Measurements from ENCODE around the gene POLRMT. TPM values are rescaled to one million over a fixed set of nuclear protein-coding genes. Genes with fewer than 3 reads are reported as not detected.

The POLRMT gene
- total RNA-seq, 1 donor from 2014 or later: 37.3 TPM

DNA sequence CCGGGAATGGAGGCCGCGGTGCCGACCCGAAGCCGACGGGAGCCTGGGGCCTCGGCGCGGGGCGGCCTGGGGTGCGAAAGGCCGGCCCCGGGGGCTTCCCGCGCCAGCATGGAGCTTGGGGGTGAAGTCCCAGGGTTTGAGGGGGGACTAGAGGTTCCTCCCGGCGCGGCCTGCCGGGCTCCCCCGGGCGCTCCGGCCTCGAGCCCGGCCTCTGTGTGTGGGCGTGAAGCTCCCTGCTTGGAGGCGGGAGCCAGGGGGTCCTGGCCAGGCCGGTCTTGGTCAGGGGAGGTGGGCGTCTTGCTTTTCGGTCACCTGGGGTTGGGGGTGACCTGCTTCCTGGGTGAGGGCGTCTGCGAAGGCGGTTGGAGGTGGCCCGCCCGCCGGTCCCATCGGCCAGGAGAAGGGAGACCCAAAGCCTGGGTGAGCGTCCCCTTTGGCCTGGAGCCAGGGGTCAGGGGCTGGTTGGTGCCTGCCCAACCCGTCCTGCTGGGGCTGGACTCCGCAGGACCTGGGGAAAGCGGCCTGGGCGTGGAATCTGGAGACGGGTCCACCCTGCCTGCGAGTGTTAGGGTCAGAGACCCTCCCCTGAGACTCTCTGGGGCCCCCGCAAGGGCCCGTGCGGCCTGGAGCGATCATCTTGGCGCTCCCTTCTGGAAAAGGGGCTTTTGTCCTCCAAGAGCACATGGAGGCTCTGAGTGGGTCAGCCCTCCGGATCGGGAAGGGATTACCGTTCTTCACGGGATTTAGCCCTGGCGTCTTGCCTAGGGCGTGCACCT is 60.4 kb downstream of the POLRMT start:
- DNase-seq (ENCODE audit: low spot score): no peak
- intact Hi-C loops (cut with DNase I): loop anchor here (5.0 kb wide), 2 partner anchors 41 to 89 kb away; partner anchors contain the start of genes CDC34 and RNF126

DNA sequence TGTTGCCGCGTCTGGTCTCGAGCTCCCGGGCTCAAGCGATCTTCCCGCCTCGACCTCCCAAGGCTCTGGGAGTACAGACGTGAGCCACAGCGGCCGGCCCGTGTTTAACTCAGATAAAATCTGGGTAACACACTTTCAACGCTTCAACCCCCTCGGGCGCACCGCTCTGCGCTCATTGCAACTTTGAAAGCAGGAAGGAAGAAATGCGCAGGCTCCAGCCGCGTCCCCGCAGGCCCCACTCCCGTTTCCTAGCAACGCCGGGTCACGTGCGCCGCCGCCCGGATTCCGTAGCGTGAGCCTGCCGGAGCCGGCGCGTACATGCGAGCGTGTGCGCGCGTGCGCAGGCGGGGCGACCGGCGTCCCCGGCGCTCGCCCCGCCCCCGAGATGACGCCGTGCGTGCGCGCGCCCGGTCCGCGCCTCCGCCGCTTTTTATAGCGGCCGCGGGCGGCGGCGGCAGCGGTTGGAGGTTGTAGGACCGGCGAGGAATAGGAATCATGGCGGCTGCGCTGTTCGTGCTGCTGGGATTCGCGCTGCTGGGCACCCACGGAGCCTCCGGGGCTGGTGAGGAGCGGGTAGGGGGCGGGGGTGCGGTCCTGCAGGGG is 61.1 kb downstream of the POLRMT start, which contains the start of gene BSG:
BSG (plus strand) TSS at position 457 of the 603 bp plus-strand sequence; CDS start at position 496, 39 bp downstream.
- intact Hi-C loops (cut with DNase I): loop anchor here (5.0 kb wide), 2 partner anchors 40 to 90 kb away; partner anchors contain the start of genes CDC34 and RNF126
- peak; percentile 99 for DNase-seq (ENCODE audit: low spot score)

DNA sequence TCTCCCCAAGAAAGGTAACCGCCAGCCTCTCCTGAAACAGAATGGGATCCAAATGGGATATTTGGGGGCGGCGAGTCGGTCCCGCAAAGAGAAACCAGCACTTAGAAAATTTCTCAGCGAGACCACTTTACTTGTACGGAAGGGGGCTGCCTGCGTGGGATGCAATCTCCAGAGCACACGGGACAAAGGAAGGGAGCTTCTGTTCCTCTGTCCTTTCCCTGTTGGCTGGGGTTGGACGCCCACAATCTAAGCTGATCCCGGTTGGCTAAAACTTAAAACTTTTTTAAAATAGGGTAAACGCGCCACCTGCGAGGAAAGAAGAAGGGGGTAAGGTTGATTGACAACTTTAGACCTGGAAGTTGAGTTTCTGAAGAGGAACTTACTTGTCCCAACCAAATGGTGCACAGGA is 61.8 kb downstream of the POLRMT start:
- intact Hi-C loops (cut with DNase I): loop anchor here (5.0 kb wide), 2 partner anchors 39 to 91 kb away; partner anchors contain the start of genes CDC34 and RNF126
- no peak for DNase-seq (ENCODE audit: low spot score)

DNA sequence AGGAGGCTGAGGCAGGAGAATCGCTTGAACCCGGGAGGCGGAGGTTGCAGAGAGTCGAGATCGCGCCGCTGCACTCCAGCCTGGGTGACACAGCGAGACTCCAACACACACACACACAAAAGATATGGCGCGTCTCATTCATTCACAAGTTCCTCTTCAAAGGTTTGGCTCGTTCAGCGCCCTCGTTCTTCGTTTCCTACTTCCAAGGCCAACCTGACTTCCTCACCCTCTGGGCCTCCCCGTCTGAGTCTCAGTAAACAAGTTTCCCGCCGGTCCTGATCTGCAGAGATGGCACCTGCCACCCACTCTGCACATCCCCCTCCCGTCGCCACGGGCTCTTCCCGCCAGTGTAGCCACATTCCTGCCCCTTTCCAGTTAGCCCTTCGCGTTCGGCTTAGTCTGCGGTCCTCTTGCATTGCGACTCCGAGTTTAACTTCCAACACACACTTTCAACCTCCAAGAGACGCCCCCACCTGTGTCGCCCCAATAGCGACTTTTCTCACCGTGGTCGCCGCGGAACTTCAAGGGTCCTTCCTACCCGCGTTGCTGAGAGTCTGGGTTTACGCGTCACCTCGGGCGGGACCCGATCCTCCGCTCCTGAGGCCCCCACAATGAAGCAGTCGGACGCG is 62.3 kb downstream of the POLRMT start:
- intact Hi-C loops (cut with DNase I): loop anchor here (5.0 kb wide), 2 partner anchors 39 to 91 kb away; partner anchors contain the start of genes CDC34 and RNF126
- DNase-seq (ENCODE audit: low spot score): peak; percentile 85

DNA sequence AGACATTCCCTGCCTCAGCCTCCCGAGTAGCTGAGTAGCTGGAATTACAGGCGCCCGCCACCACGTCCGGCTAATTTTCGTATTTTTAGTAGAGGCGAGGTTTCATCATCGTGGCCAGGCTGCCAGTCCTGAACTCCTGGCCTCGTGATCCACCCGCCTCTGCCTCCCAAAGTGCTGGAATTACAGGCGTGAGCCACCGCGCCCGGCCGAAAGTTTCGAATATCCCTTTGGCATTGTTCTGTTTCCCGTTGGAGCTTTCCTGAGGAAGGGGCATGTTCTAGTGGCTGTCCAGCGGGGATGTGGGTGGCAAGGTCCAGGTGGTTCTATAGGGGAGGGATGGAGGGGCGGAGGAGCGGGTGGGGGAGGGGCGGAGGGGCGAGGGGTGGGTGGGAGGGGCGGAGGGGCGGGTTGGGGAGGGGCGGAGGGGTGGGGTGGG is 63.1 kb downstream of the POLRMT start:
- intact Hi-C loops (cut with DNase I): loop anchor here (5.0 kb wide), 2 partner anchors 38 to 92 kb away; partner anchors contain the start of genes CDC34 and RNF126
- no peak for DNase-seq (ENCODE audit: low spot score)

DNA sequence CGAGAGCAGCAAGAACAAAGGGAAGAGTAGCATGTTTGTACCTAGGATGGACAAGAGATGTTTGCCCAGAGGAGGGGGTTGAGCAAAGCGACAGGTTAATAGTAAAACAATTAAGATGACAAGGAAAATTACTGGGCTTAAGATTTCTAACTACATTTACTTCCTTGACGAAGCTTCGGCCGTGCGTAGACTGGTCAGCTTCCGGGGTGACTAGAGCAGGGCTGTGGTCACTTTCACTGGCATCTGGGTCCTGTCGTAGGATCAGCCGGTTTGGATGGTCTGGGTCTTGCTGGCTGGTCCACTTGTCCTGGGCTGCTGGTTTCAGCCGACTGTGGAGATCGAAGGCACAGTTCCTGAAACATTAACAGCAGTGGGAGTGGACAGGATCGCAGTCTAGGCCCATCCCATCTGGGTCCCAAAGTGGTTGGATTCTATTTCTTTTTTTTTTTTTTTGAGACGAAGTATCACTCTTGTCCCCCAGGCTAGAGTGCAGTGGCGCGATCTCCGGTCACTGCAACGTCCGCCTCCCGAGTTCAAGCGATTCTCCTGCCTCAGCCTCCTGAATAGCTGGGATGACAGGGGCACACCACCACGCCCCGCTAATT is 65.9 kb downstream of the POLRMT start:
- DNase-seq (ENCODE audit: low spot score): no peak
- intact Hi-C loops (cut with DNase I): no loop called here

Other genes with a start within 250 kb of the POLRMT start
- gene C2CD4C, start 224.4 kb downstream of the POLRMT start, total RNA-seq: 2.7 TPM
- 16.8 TPM for gene SHC2, start 172.5 kb downstream of the POLRMT start, total RNA-seq
- 0.40 TPM for gene MADCAM1, start 137.1 kb downstream of the POLRMT start, total RNA-seq
- gene TPGS1, start 126.0 kb downstream of the POLRMT start, total RNA-seq: 11.2 TPM
- gene CDC34, start 101.8 kb downstream of the POLRMT start, total RNA-seq: 78.2 TPM
- gene GZMM, start 89.5 kb downstream of the POLRMT start, total RNA-seq: 0.43 TPM
- gene BSG, start 60.9 kb downstream of the POLRMT start, total RNA-seq: 1,183 TPM
- gene HCN2, start 43.7 kb downstream of the POLRMT start, total RNA-seq: 12.0 TPM
- not detected for gene FGF22, start 6.3 kb upstream of the POLRMT start, total RNA-seq
- gene RNF126, start 29.7 kb upstream of the POLRMT start, total RNA-seq: 31.4 TPM
- 136 TPM for gene FSTL3, start 42.9 kb upstream of the POLRMT start, total RNA-seq
- not detected for gene PRSS57, start 61.9 kb upstream of the POLRMT start, total RNA-seq
- gene PALM, start 75.4 kb upstream of the POLRMT start, total RNA-seq: 18.9 TPM
- gene MISP, start 117.6 kb upstream of the POLRMT start, total RNA-seq: not detected
- gene PTBP1, start 163.9 kb upstream of the POLRMT start, total RNA-seq: 76.9 TPM
- gene PLPPR3, start 188.4 kb upstream of the POLRMT start, total RNA-seq: not detected
- gene AZU1, start 194.3 kb upstream of the POLRMT start, total RNA-seq: 1.1 TPM
- gene PRTN3, start 207.5 kb upstream of the POLRMT start, total RNA-seq: 0.62 TPM
- 0.54 TPM for gene ELANE, start 218.8 kb upstream of the POLRMT start, total RNA-seq
- gene CFD, start 226.1 kb upstream of the POLRMT start, total RNA-seq: 31.0 TPM